GM12891 (cell line): Measurements from ENCODE around the gene SECTM1.

Experiments used
- PAX5 ChIP-seq: IDR thresholded peaks from 2 replicates; pipeline ENCODE4 v1.6.1; 2011; ENCODE audit warnings: low read length, moderate library complexity, mild to moderate bottlenecking; ENCODE audit not compliant: insufficient read depth, severe bottlenecking
- POLR2A ChIP-seq: IDR thresholded peaks from 2 replicates; pipeline ENCODE4 v1.6.1; 2011; ENCODE audit warnings: low read depth, low read length, control low read depth
- POLR2AphosphoS5 ChIP-seq: IDR thresholded peaks from 2 replicates; pipeline ENCODE4 v1.6.1; 2011; ENCODE audit warnings: low read depth, low read length, control low read depth
- POU2F2 ChIP-seq: IDR thresholded peaks from 2 replicates; pipeline ENCODE4 v1.6.1; 2011; ENCODE audit warnings: low read depth, mild to moderate bottlenecking, control low read depth, low read length, moderate library complexity
- SPI1 ChIP-seq: IDR thresholded peaks from 2 replicates; pipeline ENCODE4 v1.6.1; 2011; ENCODE audit warnings: low read depth, low read length, control low read depth
- TAF1 ChIP-seq: IDR thresholded peaks from 2 replicates; pipeline ENCODE4 v1.6.1; 2011; ENCODE audit warnings: low read depth, low read length, control low read depth

DNA sequence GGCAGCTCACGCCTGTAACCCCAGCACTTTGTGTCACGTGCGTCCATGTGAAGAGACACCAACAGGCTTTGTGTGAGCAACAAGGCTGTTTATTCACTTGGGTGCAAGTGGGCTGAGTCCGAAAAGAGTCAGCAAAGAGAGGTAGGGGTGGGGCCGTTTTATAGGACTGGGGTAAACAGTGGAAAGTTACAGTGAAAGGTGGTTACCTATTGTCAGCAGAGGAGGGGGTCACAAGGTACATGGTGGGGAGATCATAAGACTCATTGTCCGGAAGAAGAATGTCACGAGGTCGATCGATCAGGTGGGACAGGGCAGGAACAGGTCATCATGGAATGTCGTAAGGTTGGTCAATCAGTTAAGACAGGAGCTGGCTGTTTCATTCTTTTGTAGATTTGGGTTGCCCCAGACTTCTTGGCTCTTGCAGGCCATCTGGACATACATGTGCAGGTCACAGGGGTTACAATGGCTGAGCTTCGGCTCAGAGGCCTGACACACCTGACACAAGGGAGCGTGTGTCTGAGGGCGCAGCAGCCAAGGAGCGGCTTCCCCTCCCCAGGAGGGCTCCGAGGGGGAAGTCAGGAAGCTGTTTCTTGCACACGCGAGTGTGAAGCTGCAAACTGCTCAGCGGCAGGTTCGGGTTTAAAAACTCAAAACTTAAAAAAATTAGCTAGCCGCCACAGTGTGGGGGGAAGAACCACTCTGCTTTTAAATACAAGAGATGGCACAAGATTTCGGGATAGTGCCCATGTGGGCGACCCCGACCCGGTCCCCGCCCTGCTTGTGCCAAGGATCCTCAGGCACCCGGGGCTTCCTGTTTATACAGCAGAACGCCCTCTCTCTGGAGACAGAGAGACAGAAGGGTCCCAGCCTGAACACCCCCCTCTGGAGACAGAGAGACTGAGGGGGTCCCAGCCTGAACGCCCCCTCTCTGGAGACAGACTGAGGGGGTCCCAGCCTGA lies 13.1 kb upstream of the SECTM1 start:
- TF ChIP-seq POLR2A (no peak), POLR2AphosphoS5 (no peak), TAF1 (no peak), SPI1 (no peak), POU2F2 (no peak), PAX5 (no peak)
